ENCODE results near the gene FAM186B. TPM values are rescaled to one million over a fixed set of nuclear protein-coding genes. Genes with fewer than 3 reads are reported as not detected.

Gene FAM186B
- total and polyA plus RNA-seq, 2 experiments from 2014 or later: 0.17 to 0.69 TPM

DNA sequence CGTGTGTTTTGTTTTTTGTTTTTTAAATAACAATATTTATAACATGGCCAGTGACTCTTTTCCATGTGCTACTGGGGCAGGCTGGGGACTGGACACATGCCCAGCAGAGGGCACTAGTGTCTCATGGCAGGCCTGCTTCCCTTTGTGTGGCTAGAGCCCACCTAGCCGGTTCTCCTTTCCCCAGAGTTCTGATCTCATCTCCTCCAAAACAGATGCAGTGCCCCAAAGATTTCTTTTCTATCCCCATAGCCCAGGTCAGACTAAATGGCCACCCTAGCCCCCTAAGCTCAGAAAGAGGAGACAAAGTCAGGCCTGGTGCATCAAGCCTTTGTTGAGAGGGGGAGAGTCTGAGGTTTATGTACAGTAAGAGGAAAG lies 39.2 kb upstream of the FAM186B start:
- no peaks in the 10 kb centered on the region for H3K9me3 ChIP-seq (ENCODE audit: low read depth)
- 14% methylated on average over 2 of the region's 2 CpGs for WGBS (ENCODE audit: low lambda C conversion rate, missing lambda C conversion rate)
- no peak for TF ChIP-seq EZH2 (IDR thresholded peaks at IDR 0.05; ENCODE audit: borderline replicate concordance)
- TF ChIP-seq, protein P1, sequence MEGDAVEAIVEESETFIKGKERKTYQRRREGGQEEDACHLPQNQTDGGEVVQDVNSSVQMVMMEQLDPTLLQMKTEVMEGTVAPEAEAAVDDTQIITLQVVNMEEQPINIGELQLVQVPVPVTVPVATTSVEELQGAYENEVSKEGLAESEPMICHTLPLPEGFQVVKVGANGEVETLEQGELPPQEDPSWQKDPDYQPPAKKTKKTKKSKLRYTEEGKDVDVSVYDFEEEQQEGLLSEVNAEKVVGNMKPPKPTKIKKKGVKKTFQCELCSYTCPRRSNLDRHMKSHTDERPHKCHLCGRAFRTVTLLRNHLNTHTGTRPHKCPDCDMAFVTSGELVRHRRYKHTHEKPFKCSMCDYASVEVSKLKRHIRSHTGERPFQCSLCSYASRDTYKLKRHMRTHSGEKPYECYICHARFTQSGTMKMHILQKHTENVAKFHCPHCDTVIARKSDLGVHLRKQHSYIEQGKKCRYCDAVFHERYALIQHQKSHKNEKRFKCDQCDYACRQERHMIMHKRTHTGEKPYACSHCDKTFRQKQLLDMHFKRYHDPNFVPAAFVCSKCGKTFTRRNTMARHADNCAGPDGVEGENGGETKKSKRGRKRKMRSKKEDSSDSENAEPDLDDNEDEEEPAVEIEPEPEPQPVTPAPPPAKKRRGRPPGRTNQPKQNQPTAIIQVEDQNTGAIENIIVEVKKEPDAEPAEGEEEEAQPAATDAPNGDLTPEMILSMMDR (IDR thresholded peaks at IDR 0.05; ENCODE audit: poor library complexity): peak; percentile 93
- no peaks in the 10 kb centered on the region for H4K20me1 ChIP-seq (ENCODE audit: insufficient read depth, poor library complexity, severe bottlenecking)
- no peak overlapping the region for H3K4me2 ChIP-seq
- no peaks in the 10 kb centered on the region for H3K27me3 ChIP-seq
- peak; percentile 86 for DNase-seq (ENCODE audit: low spot score)
- no peak overlapping the region for H2AFZ ChIP-seq
- H3K27ac ChIP-seq: no peak overlapping the region
- no peaks in the 10 kb centered on the region for H3K36me3 ChIP-seq (replicated peaks; ENCODE audit: insufficient read depth, low read depth)
- H3K79me2 ChIP-seq: no peaks in the 10 kb centered on the region
- H3K9me2 ChIP-seq (replicated peaks; ENCODE audit: insufficient read depth): no peaks in the 10 kb centered on the region
- no peaks in the 10 kb centered on the region for H3K4me1 ChIP-seq (ENCODE audit: insufficient read depth)
- no peak overlapping the region for H3K4me3 ChIP-seq

DNA sequence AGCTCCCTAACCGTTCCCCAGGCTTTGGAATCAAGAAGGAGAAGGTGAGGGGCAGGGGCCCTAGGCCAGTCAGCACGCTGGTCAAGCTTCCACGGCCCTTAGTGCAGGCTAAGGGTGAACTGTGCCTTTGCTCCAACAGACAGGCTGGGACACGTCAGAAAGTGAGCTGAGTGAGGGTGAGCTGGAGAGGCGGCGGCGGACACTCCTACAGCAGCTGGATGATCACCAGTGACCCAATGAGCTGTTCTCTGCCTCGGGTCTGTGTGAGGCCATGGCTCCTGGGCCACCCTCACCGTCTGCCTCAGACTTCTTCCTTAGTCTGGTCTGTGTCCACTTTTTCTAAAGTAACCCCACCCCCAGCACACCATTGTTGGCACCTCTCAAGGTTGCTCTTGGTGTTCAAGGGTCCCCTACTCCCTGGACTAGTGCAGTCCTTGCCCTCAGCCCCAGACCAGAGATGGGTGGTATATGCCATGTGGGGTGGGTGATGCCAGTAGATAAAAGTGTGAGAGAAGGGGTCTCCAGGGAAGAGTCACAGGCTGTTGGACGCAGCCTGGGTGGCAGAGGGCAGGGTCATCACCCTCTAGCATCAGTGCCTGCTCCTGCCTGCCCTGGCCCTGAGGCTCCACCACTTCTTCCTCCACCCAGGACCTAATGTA lies 38.7 kb upstream of the FAM186B start:
- DNase-seq (ENCODE audit: low spot score): no peak
- H3K27ac ChIP-seq: no peak overlapping the region
- no peaks in the 10 kb centered on the region for H3K9me3 ChIP-seq (ENCODE audit: low read depth)

DNA sequence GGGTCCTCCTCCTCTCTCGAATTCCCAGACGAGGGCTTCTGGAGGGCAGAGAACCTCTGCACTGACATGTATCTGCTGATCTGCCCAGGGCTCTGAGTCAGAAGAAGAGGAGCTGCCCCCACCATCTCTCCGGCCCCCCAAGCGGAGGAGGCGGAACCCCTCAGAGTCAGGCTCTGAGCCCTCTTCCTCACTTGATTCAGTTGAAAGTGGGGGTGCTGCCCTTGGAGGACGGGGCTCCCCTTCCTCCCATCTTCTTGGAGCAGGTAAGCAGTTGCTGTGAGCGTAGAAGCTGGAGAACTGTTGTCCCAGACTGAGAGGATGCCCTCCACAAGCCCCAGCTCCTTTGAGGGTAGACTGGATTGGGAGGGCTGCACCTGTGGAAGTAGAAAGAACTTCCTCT lies 37.7 kb upstream of the FAM186B start:
- WGBS (ENCODE audit: low lambda C conversion rate, missing lambda C conversion rate): 97% methylated on average over 7 of the region's 7 CpGs
- no peak for TF ChIP-seq EZH2 (IDR thresholded peaks at IDR 0.05; ENCODE audit: borderline replicate concordance)
- TF ChIP-seq, protein P1 (IDR thresholded peaks at IDR 0.05; ENCODE audit: poor library complexity): no peak
- TF ChIP-seq EZH2phosphoT487 (IDR thresholded peaks at IDR 0.05; ENCODE audit: low read depth, severe bottlenecking, unreplicated experiment): no peak
- no peak overlapping the region for H3K4me3 ChIP-seq

More for the DNA sequence above, 38.7 kb upstream of the FAM186B start:
- Histone ChIP-seq H3K36me3 (replicated peaks; ENCODE audit: insufficient read depth, low read depth) (no peaks in the 10 kb centered on the region), H3K4me3 (no peak overlapping the region), H3K9me2 (replicated peaks; ENCODE audit: insufficient read depth) (no peaks in the 10 kb centered on the region), H2AFZ (no peak overlapping the region), H4K20me1 (ENCODE audit: insufficient read depth, poor library complexity, severe bottlenecking) (no peaks in the 10 kb centered on the region), H3K4me1 (ENCODE audit: insufficient read depth) (no peaks in the 10 kb centered on the region), H3K4me2 (no peak overlapping the region), H3K79me2 (no peaks in the 10 kb centered on the region), H3K27me3 (no peaks in the 10 kb centered on the region)
- TF ChIP-seq EZH2phosphoT487 (IDR thresholded peaks at IDR 0.05; ENCODE audit: low read depth, severe bottlenecking, unreplicated experiment): no peak
- no peak for TF ChIP-seq EZH2 (IDR thresholded peaks at IDR 0.05; ENCODE audit: borderline replicate concordance)
- TF ChIP-seq, protein P1 (IDR thresholded peaks at IDR 0.05; ENCODE audit: poor library complexity): no peak
- 85% methylated on average over 10 of the region's 10 CpGs for WGBS (ENCODE audit: low lambda C conversion rate, missing lambda C conversion rate)

More for the DNA sequence above, 37.7 kb upstream of the FAM186B start:
- H2AFZ ChIP-seq: no peak overlapping the region
- no peaks in the 10 kb centered on the region for H3K9me2 ChIP-seq (replicated peaks; ENCODE audit: insufficient read depth)
- no peaks in the 10 kb centered on the region for H3K79me2 ChIP-seq
- no peaks in the 10 kb centered on the region for H3K4me1 ChIP-seq (ENCODE audit: insufficient read depth)
- H4K20me1 ChIP-seq (ENCODE audit: insufficient read depth, poor library complexity, severe bottlenecking): no peaks in the 10 kb centered on the region
- H3K4me2 ChIP-seq: no peak overlapping the region
- H3K36me3 ChIP-seq (replicated peaks; ENCODE audit: insufficient read depth, low read depth): no peaks in the 10 kb centered on the region
- H3K27me3 ChIP-seq: no peaks in the 10 kb centered on the region
- DNase-seq (ENCODE audit: low spot score): no peak
- no peaks in the 10 kb centered on the region for H3K9me3 ChIP-seq (ENCODE audit: low read depth)
- no peak overlapping the region for H3K27ac ChIP-seq

Data from hepatocyte (in vitro differentiated cells).